Fibroblast of mammary gland (primary cell): ENCODE results near the gene GAS7.

ENCODE experiments used
- DNase-seq: peaks from one replicate; pipeline ENCODE4 v3.0.0-alpha.2; 2010; ENCODE audit warnings: low read depth
- H3K4me3 ChIP-seq: 2 replicates; pipeline ENCODE4 v1.5.1; 2011; ENCODE audit warnings: low read depth, mild to moderate bottlenecking, low read length, moderate library complexity; ENCODE audit not compliant: control insufficient read depth
- TF ChIP-seq, protein P1 (sequence below): conservative IDR thresholded peaks from 2 replicates; pipeline ENCODE4 v1.5.1; 2011; ENCODE audit warnings: low read depth, low read length, inconsistent platforms; ENCODE audit not compliant: control insufficient read depth, insufficient read depth

Gene GAS7

GRCh38 chr17:10156077-10156435 lies 42.4 kb downstream of the GAS7 start:
- DNase-seq: no peak
- no peak overlapping the region for H3K4me3 ChIP-seq
- TF ChIP-seq, protein P1, sequence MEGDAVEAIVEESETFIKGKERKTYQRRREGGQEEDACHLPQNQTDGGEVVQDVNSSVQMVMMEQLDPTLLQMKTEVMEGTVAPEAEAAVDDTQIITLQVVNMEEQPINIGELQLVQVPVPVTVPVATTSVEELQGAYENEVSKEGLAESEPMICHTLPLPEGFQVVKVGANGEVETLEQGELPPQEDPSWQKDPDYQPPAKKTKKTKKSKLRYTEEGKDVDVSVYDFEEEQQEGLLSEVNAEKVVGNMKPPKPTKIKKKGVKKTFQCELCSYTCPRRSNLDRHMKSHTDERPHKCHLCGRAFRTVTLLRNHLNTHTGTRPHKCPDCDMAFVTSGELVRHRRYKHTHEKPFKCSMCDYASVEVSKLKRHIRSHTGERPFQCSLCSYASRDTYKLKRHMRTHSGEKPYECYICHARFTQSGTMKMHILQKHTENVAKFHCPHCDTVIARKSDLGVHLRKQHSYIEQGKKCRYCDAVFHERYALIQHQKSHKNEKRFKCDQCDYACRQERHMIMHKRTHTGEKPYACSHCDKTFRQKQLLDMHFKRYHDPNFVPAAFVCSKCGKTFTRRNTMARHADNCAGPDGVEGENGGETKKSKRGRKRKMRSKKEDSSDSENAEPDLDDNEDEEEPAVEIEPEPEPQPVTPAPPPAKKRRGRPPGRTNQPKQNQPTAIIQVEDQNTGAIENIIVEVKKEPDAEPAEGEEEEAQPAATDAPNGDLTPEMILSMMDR: no peak

- DNase-seq: peak; percentile 70
- H3K4me3 ChIP-seq: no peak overlapping the region
- TF ChIP-seq, protein P1: no peak
These were observed 42.9 kb downstream of the GAS7 start for GRCh38 chr17:10155371-10156076.

GRCh38 chr17:10151667-10152496 lies 46.5 kb downstream of the GAS7 start:
- no peak overlapping the region for H3K4me3 ChIP-seq
- DNase-seq: no peak
- TF ChIP-seq, protein P1: no peak

- TF ChIP-seq, protein P1: no peak
- DNase-seq: peak; percentile 94
These were observed 48.6 kb downstream of the GAS7 start for GRCh38 chr17:10149573-10150399.

GRCh38 chr17:10147761-10148415 lies 50.5 kb downstream of the GAS7 start:
- TF ChIP-seq, protein P1: no peak
- DNase-seq: no peak
- no peak overlapping the region for H3K4me3 ChIP-seq

More at GRCh38 chr17:10149573-10150399, 48.6 kb downstream of the GAS7 start:
- H3K4me3 ChIP-seq: no peak overlapping the region

GRCh38 chr17:10147040-10147439 lies 51.4 kb downstream of the GAS7 start:
- no peak overlapping the region for H3K4me3 ChIP-seq
- TF ChIP-seq, protein P1: no peak
- no peak for DNase-seq
